Neural cell (in vitro differentiated cells): ENCODE measurements around the gene ETV3L. TPM values are rescaled to one million over a fixed set of nuclear protein-coding genes. Genes with fewer than 3 reads are reported as not detected.

Source experiments
- H2AFZ ChIP-seq: fragments of 200-600, 300-800 bp; sonication (generic), shearing (Covaris generic); 2 replicates; pipeline ENCODE4 v1.6.0; 2014; ENCODE audit warnings: low read depth, mild to moderate bottlenecking, antibody characterized with exemption, low read length, moderate library complexity
- H3F3A ChIP-seq: fragments of 200-600 bp; shearing (Covaris generic); 2 replicates; pipeline ENCODE4 v1.6.1; 2016; ENCODE audit warnings: mild to moderate bottlenecking, moderate library complexity, mixed read lengths, antibody characterized with exemption, low read length; ENCODE audit not compliant: insufficient read depth, poor library complexity, severe bottlenecking
- H3K27ac ChIP-seq: fragments of 200-600, 300-800 bp; sonication (generic), shearing (Covaris generic); 2 replicates; pipeline ENCODE4 v1.5.1; 2014; ENCODE audit warnings: mild to moderate bottlenecking, low read length, moderate library complexity
- H3K27me3 ChIP-seq: fragments of 300-800, 200-600 bp; sonication (generic), shearing (Covaris generic); 2 replicates; pipeline ENCODE4 v1.6.0; 2014; ENCODE audit warnings: mild to moderate bottlenecking, low read depth, low read length, moderate library complexity; ENCODE audit not compliant: insufficient read depth
- H3K36me3 ChIP-seq: fragments of 300-800, 200-600 bp; sonication (generic), shearing (Covaris generic); 2 replicates; pipeline ENCODE4 v1.5.1; 2014; ENCODE audit warnings: mild to moderate bottlenecking, antibody characterized with exemption, low read length, moderate library complexity; ENCODE audit not compliant: insufficient read depth
- H3K4me2 ChIP-seq: fragments of 300-800, 200-600 bp; sonication (generic), shearing (Covaris generic); 2 replicates; pipeline ENCODE4 v1.6.0; 2014; ENCODE audit warnings: mild to moderate bottlenecking, low read length
- H3K4me3 ChIP-seq: fragments of 300-800, 200-600 bp; sonication (generic), shearing (Covaris generic); 2 replicates; pipeline ENCODE4 v1.5.1; 2014; ENCODE audit warnings: mild to moderate bottlenecking, low read length, moderate library complexity
- H3K79me2 ChIP-seq: fragments of 200-600 bp; shearing (Covaris generic); replicated peaks from 2 replicates; pipeline ENCODE4 v1.6.0; 2014; ENCODE audit warnings: mild to moderate bottlenecking, low read length, moderate library complexity; ENCODE audit not compliant: insufficient read depth
- H3K9ac ChIP-seq: fragments of 300-800, 200-600 bp; sonication (generic), shearing (Covaris generic); 2 replicates; pipeline ENCODE4 v1.6.1; 2016; ENCODE audit warnings: mild to moderate bottlenecking, low read length, mixed read lengths
- H3K9me2 ChIP-seq: fragments of 200-600 bp; shearing (Covaris generic); 2 replicates; pipeline ENCODE4 v1.6.1; 2016; ENCODE audit warnings: mild to moderate bottlenecking, low read length, mixed read lengths; ENCODE audit not compliant: insufficient read depth
- H3K9me3 ChIP-seq: fragments of 200-600, 300-800 bp; sonication (generic), shearing (Covaris generic); 2 replicates; pipeline ENCODE4 v1.6.1; 2016; ENCODE audit warnings: mild to moderate bottlenecking, mixed run types, low read length, moderate library complexity, mixed read lengths
- H4K20me1 ChIP-seq: fragments of 200-600 bp; shearing (Covaris generic); 2 replicates; pipeline ENCODE4 v1.6.1; 2016; ENCODE audit warnings: mild to moderate bottlenecking, mixed run types; ENCODE audit not compliant: insufficient read depth
- EP300 ChIP-seq: fragments of 450-650 bp; conservative IDR thresholded peaks from 2 replicates; pipeline ENCODE4 v1.6.1; 2014; ENCODE audit warnings: antibody characterized with exemption, mild to moderate bottlenecking, moderate library complexity; ENCODE audit not compliant: poor library complexity, severe bottlenecking
- EZH2 ChIP-seq: fragments of 200-600, 300-800 bp; shearing (Covaris generic), sonication (generic); IDR thresholded peaks from 2 replicates; pipeline ENCODE4 v1.6.1; 2014; ENCODE audit warnings: antibody characterized with exemption, low read length, borderline replicate concordance, mild to moderate bottlenecking; ENCODE audit not compliant: insufficient read depth, poor library complexity, severe bottlenecking
- MXI1 ChIP-seq: fragments of 450-650 bp; conservative IDR thresholded peaks from 2 replicates; pipeline ENCODE4 v1.6.1; 2014; ENCODE audit warnings: antibody characterized with exemption, mild to moderate bottlenecking; ENCODE audit not compliant: poor library complexity, severe bottlenecking
- POLR2AphosphoS5 ChIP-seq: IDR thresholded peaks from 2 replicates; pipeline ENCODE4 v1.6.1; 2012
- RAD21 ChIP-seq: fragments of 450-650 bp; conservative IDR thresholded peaks from 2 replicates; pipeline ENCODE4 v1.6.1; 2014; ENCODE audit warnings: antibody characterized with exemption, mild to moderate bottlenecking, moderate library complexity
- SMC3 ChIP-seq: fragments of 450-650 bp; conservative IDR thresholded peaks from 2 replicates; pipeline ENCODE4 v1.6.1; 2014; ENCODE audit warnings: antibody characterized with exemption, mild to moderate bottlenecking, moderate library complexity; ENCODE audit not compliant: poor library complexity
- TAF1 ChIP-seq: IDR thresholded peaks from 2 replicates; pipeline ENCODE4 v1.6.1; 2012; ENCODE audit warnings: low read depth
- polyA plus RNA-seq: library from polyadenylated mRNA; depleted of rRNA; stranded (reverse); fragments of >200 nt; gene quantifications from 2 replicates; pipeline ENCODE4 v1.2.3, GENCODE V29; 2014
- TF ChIP-seq, protein P1 (sequence below): fragments of 450-650 bp; IDR thresholded peaks from 2 replicates; pipeline ENCODE4 v1.5.1; 2014; ENCODE audit warnings: antibody characterized with exemption, mild to moderate bottlenecking, moderate library complexity; ENCODE audit not compliant: poor library complexity, severe bottlenecking
- TF ChIP-seq, protein P2 (sequence below): IDR thresholded peaks from 2 replicates; pipeline ENCODE4 v1.6.1; 2012; ENCODE audit warnings: borderline replicate concordance

ETV3L gene
- polyA plus RNA-seq, 1 donor from 2014 or later = not detected

DNA sequence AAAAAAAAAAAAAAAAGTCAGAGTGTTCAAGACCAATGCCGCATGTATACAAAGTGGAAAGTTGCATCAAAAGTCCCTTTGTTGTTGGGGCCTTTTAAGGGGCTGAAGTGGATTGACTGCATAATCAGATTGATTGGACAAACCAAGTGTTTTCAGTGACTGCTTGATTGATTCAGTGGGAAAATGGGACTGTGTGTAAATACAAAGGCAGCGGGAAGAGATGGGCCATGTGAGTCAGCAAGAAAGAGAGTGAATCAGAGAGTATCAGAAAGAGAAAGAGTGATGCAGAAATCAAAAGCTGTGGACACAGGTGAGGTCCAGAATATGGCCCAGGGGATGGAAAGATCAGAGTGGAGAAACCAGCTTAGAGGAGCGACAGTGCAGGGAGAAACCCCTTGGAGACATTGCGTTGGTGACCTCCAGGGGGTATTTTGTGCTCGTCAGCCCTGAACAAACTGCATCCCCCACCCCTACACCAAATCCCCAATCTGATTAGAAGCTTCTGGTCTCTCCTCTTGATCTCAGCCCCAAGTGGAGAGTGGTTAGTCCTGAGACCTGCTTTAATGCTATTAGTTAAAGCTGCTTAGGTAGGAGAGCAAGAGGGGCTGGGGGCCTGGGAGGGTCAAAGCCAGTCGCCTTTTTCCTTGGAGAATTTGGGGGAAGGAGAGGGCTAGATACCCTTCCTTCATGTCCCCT lies 5.1 kb upstream of the ETV3L start:
- H4K20me1 ChIP-seq = no peaks in the 10 kb centered on the region
- H3K9ac ChIP-seq = no peak overlapping the region
- no peak overlapping the region for H3K4me2 ChIP-seq
- H3K79me2 ChIP-seq = no peaks in the 10 kb centered on the region
- no peaks in the 10 kb centered on the region for H3K27me3 ChIP-seq
- H2AFZ ChIP-seq = no peak overlapping the region
- no peaks in the 10 kb centered on the region for H3K9me3 ChIP-seq
- H3F3A ChIP-seq = no peaks in the 10 kb centered on the region
- H3K27ac ChIP-seq = no peak overlapping the region
- no peaks in the 10 kb centered on the region for H3K36me3 ChIP-seq
- no peaks in the 10 kb centered on the region for H3K9me2 ChIP-seq
- no peak for TF ChIP-seq SMC3
- no peak for TF ChIP-seq POLR2AphosphoS5
- no peak for TF ChIP-seq RAD21
- TF ChIP-seq, protein P1, sequence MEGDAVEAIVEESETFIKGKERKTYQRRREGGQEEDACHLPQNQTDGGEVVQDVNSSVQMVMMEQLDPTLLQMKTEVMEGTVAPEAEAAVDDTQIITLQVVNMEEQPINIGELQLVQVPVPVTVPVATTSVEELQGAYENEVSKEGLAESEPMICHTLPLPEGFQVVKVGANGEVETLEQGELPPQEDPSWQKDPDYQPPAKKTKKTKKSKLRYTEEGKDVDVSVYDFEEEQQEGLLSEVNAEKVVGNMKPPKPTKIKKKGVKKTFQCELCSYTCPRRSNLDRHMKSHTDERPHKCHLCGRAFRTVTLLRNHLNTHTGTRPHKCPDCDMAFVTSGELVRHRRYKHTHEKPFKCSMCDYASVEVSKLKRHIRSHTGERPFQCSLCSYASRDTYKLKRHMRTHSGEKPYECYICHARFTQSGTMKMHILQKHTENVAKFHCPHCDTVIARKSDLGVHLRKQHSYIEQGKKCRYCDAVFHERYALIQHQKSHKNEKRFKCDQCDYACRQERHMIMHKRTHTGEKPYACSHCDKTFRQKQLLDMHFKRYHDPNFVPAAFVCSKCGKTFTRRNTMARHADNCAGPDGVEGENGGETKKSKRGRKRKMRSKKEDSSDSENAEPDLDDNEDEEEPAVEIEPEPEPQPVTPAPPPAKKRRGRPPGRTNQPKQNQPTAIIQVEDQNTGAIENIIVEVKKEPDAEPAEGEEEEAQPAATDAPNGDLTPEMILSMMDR = no peak
- TF ChIP-seq EP300 = no peak
- TF ChIP-seq TAF1 = no peak
- no peak for TF ChIP-seq EZH2
- no peak for TF ChIP-seq MXI1
- TF ChIP-seq, protein P2, sequence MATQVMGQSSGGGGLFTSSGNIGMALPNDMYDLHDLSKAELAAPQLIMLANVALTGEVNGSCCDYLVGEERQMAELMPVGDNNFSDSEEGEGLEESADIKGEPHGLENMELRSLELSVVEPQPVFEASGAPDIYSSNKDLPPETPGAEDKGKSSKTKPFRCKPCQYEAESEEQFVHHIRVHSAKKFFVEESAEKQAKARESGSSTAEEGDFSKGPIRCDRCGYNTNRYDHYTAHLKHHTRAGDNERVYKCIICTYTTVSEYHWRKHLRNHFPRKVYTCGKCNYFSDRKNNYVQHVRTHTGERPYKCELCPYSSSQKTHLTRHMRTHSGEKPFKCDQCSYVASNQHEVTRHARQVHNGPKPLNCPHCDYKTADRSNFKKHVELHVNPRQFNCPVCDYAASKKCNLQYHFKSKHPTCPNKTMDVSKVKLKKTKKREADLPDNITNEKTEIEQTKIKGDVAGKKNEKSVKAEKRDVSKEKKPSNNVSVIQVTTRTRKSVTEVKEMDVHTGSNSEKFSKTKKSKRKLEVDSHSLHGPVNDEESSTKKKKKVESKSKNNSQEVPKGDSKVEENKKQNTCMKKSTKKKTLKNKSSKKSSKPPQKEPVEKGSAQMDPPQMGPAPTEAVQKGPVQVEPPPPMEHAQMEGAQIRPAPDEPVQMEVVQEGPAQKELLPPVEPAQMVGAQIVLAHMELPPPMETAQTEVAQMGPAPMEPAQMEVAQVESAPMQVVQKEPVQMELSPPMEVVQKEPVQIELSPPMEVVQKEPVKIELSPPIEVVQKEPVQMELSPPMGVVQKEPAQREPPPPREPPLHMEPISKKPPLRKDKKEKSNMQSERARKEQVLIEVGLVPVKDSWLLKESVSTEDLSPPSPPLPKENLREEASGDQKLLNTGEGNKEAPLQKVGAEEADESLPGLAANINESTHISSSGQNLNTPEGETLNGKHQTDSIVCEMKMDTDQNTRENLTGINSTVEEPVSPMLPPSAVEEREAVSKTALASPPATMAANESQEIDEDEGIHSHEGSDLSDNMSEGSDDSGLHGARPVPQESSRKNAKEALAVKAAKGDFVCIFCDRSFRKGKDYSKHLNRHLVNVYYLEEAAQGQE = no peak
- H3K4me3 ChIP-seq = no peak overlapping the region

DNA sequence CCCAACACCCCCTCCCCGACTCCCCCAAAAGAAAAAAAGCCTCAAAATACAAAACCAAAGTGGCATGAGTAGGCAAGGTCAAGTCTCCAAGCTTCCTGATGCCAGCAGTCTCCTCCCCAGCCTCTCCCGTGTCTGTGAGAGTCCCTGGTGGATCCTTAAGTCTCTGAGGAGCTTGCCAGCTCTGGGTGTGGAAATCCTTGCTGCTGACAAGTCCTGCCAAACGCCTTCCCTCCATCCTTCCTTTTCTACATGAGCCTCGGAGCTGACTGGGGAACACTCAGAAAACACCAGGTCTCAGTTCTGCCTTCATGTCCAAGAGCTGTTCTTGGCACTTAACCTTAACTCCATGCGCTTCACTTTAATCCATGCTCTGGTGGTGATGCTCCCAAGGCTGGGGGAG lies 3.7 kb upstream of the ETV3L start:
- TF ChIP-seq MXI1 = no peak
- no peak for TF ChIP-seq SMC3
- TF ChIP-seq POLR2AphosphoS5 = no peak
- no peak for TF ChIP-seq TAF1
- TF ChIP-seq, protein P2 = no peak
- no peak for TF ChIP-seq RAD21
- TF ChIP-seq EP300 = no peak
- no peak for TF ChIP-seq EZH2
- Histone ChIP-seq H3K27me3 (no peaks in the 10 kb centered on the region), H3K9me2 (no peaks in the 10 kb centered on the region), H3K79me2 (no peaks in the 10 kb centered on the region), H3K4me2 (no peak overlapping the region), H3K9ac (no peak overlapping the region), H3K36me3 (no peaks in the 10 kb centered on the region), H2AFZ (no peak overlapping the region), H4K20me1 (no peaks in the 10 kb centered on the region), H3F3A (no peaks in the 10 kb centered on the region), H3K27ac (no peak overlapping the region), H3K4me3 (no peak overlapping the region), H3K9me3 (no peaks in the 10 kb centered on the region)
